NCI-H1930 (cell line): ENCODE measurements around the gene PDK4.
A peak's percentile ranks its signal among the peaks of the same experiment; 100 is the strongest.

Source experiments
- DNase-seq, 2 experiments: peaks; one replicate each; lab custom pipeline; 2025; lab: John Stamatoyannopoulos, UW

Gene PDK4

GRCh38 chr7:95596198-95597063 is at the start of gene PDK4:
Gene PDK4, minus strand, starts transcription at chr7:95596516. Its CDS starts 223 bp downstream, at chr7:95596293.
- no peak for DNase-seq

DNA sequence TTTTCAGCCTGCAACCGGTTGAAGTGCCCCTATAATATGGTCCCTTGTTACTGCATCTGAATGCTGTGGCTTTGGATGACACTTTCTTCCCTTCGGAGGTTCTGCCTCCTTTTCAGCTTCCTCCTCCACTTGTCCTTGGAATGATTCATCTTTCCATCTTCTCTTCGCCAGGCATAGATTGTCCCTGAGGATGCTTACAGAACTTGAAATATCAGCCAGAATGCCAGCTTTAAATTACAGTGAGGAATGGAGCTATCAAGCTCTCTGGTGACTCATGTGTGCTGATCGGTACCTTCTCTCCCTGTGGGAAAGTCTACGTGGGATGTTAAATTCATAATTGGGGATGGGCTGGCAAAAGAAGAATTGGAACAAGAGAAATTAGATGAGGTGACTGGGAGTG is 45.9 kb upstream of the PDK4 start:
- no peak for DNase-seq

- no peak for DNase-seq
Observed at GRCh38 chr7:95636140-95636940, 40.0 kb upstream of the PDK4 start.

DNA sequence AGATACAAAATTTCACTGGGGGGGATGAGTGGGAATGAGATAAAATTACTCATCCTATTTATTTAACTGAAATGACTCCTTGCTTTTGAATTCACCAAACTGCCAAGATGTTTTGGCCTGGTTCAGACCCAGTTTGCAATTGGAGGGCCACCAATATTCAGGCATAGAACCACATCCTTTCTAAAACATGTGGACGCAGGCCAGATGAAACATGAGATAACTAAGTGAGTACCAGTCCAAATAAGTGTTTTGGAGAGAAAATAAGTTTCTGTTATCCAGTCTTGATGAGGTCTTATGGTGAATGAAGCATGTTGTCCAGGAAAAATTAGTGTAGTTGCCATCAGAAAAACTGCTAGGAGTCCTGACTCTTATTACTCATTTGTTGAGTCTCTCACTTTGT is 36.3 kb upstream of the PDK4 start:
- no peak for DNase-seq

DNA sequence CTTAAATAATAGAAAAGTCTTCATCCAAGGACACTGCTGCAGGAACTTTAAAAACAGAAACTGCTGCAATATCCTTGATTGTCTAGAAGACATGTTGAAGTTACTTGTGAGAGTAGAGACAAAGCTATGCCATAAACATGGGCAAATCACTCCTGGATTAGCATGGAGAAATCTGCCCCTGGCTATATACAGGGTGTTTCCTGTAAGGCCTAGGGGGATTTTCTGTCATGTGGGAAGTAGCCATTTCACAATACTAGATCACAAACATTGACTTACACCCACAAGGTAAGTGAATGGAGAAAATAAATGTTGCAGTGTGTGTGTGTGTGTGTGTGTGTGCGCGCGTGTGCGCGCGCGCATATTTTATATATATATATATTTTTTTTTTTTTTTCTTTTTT is 35.2 kb upstream of the PDK4 start:
- no peak for DNase-seq

DNA sequence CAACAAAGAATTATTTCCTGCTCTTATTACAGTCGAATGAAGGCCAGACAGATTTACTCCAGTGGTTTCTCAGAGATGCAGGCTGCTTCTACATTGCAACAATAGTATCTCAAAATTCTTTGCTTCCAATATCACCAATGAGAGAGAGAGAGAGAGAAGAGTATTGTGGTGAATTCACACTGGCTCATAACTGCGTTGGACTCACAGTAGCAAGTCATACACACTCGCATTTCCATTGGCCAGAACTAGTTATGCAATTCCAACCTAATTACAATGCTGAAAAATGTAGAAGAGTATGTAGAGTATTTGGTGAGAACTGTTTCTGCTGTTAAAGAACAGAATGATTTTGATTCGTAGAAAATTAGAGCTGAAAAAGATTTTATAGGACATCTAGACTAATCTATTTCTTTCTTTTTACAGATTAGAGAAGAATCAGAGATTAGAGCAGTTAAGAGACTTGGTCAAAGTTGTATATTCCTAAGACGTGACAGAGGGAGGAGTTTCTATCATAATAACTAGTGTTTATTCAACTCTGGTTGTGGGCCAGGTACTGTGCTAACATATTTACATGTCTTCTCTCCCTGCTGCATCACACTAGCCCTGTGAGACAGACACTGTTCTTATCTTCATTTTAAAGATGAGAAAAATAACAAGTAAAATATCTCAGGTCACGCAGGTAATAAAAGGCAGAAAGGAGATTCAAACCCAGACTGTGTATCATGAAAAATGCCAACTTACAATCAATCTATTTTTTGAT is 34.6 kb upstream of the PDK4 start:
- DNase-seq, result no peak

GRCh38 chr7:95628831-95629439 is 32.6 kb upstream of the PDK4 start:
- peak; percentile 64 to 91 for DNase-seq

DNA sequence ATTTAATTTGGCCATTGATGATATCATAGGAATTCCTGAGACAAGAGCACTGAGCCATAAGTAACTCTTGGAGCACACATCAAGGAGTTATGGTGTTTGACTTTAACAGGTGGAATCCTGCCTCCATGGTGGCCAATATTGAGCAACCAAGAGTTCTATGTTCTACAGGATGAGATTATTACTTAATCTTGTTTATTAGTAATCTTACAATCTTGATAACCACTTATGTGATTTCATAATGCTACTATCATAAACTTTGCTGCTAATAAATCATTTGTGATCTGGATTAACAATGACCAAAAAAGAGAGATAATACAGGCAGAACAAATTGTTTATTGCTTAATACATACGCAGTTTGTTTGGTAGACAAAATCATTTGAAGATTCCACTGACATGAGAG is 27.5 kb upstream of the PDK4 start:
- DNase-seq, result no peak

DNA sequence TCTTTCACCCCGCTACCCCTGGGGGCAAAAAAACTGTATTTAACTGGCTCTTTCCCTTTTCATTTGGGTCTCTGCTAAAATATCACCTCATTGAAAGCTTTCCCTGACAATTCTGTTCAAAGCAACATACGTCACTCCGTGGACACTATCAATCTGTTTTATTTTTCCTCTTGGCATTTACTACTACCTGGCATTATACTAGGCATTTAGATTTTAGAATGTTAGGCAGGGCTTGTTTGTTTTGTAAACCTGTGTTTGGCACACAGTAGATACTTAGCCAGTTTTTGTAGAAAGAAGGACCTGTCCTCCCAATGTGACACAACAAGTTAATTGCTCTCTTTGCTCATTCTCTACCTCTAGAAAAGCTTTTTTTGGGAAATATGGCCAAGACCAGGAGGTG is 26.5 kb upstream of the PDK4 start:
- no peak for DNase-seq

DNA sequence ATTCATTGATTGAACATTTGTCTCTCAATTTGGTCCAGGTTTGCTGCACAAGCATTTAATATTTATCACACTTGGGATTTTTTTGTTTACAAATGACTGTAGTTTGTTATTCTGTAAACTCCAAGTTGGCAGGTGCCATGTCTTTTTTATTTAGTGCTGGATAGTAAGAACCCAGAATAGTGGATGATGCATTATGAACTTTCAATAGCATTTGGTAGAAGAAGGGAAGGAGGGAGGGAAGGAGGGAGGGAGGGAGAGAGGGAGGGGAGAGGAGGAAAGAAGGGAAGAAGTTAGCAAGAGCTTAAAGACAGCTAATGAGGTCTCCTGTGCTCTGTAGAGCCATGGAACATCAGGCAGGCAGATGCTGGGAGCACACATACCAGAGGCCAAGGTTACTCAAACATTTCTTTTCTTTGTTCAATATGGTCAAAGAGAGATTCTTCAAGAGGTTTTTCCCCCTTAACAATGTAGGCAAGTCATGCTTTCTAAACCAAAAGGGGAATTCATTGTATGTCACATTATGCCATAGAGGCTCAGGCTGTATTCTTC is 25.8 kb upstream of the PDK4 start:
- DNase-seq, result no peak

DNA sequence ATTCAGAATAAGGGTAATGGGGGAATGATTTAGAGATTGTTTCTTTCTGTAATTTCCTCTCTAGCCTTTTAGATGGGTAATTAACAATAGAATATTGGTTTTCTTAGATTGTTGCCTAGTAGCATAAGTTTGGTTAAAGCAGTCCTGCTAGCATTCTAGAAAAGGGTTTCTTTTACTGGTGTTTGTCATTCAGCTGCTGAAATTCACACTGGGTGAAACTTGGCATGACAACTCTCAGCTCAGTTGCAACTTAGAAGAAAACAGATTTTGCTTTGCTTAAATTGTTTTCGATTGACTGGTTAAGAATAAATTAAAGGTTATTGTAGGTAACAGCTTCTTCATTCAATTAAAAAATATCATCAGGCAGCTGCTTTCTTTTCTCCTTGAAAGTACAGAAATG is 25.1 kb upstream of the PDK4 start:
- DNase-seq, result no peak

DNA sequence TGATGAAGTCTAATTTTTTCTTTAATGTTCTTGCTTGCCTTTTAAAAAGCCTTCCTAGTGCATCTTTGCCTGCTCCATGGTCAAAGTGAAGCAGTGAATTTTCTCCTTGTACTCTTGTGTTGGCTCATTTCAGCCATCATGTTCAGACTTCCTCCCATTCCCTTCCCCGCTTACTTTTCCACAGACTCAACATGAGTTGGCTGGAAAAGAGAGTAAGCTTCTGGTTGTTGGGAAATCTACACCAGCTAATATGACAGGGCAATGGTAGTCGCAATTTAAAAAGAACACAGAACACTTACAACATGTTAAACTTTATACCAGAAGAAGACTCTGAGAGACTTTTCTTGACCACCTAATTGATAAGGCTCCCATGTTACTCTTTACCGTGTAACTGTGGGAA is 24.3 kb upstream of the PDK4 start:
- no peak for DNase-seq

DNA sequence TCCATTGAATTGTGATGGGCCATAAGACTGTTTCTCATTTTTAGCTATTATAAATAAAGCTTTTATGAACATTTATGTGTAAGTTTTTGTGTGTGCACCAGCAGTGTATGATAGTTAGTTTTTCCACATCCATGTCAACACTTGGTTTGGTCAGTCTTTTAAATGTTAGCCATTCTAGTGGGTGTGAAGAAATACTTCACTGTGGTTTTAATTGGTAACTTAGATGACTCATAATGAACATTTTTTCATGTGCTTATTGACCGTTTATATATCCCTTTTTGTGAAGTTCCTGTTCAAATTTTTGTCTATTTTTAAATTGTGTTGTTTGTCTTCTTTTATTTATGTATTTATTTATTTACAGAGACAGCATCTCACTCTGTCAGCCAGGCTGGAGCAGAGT is 23.6 kb upstream of the PDK4 start:
- DNase-seq, result no peak

- no peak for DNase-seq
Observed at GRCh38 chr7:95619517-95619916, 23.2 kb upstream of the PDK4 start.

DNA sequence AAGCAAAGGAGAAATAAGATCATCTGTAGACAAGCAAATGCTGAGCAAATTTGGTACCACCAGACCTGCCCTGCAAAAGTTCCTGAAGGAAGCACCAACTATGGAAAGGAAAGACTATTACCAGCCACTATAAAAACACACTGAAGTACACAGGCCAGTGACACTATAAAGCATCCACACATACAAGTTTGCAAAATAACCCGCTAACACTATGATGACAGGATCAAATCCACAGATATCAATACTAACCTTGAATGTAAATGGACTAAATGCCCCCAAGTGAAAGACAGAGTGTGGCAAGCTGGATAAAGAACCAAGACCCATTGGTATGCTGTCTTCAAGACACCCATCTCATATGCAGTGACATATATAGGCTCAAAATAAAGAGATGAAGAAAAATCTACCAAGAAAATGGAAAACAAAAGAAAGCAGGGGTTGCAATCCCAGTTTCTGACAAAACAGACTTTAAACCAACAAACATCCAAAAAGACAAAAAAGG is 18.2 kb upstream of the PDK4 start:
- DNase-seq, result no peak

- DNase-seq, result no peak
Observed at GRCh38 chr7:95611224-95611623, 14.9 kb upstream of the PDK4 start.

DNA sequence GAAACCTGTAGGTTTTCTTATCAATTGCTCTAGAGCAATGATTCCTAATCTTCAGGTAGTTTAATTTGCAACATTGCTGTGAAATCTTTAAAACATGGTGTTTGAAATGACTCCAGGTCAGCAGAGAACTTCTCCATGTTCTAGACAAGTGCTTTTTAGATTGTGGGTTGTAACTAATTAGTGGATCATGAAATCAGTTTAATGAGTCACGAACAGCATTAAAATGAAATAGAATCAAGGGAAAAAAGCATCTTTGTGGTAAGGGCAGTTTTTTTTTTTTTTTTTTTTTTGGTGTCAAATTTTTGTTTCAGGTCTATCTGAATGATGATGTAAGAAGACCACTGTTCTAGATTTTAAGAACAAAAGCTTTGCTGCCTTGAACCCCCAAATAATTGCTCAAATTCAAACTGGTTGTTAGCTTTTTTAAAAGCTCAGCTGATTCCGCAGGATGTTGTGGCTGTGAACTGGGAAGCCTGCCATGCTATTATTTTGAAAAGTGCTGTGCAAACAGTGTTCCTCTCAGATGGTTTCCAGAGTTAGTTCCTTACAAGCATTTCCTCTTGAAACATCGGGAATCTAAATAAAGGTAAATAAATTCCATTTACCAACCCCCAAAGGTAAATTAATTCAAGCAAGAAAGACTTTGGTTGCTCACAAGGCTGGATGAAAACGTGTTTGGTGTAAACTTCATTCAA is 13.1 kb upstream of the PDK4 start:
- DNase-seq, result peak; percentile 46 to 69

- no peak for DNase-seq
Observed at GRCh38 chr7:95608359-95609173, 12.2 kb upstream of the PDK4 start.

GRCh38 chr7:95607561-95607960 is 11.2 kb upstream of the PDK4 start:
- DNase-seq, result no peak

DNA sequence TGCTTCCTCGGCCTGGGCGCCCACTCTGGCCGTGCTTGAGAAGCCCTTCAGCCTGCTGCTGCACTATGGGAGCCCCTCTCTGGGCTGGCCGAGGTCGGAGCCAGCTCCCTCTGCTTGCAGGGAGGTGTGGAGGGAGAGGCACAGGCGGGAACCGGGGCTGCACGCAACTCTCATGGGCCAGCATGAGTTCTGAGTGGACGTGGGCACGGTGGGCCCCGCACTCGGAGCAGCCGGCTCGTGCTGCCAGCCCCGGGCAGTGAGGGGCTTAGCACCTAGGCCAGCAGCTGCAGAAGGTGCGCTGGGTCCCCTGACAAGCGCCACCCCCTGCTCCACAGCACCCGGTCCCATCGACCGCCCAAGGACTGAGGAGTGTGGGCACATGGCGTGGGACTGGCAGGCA is 9.0 kb upstream of the PDK4 start:
- DNase-seq, result no peak
